Suppressor macrophage (primary cell): ENCODE data around the gene DNPH1.

Experiments used
- DNase-seq, 4 experiments: peaks; one replicate each; pipeline ENCODE4 v3.0.0-alpha.2; 2020 to 2022

The DNPH1 gene

DNA sequence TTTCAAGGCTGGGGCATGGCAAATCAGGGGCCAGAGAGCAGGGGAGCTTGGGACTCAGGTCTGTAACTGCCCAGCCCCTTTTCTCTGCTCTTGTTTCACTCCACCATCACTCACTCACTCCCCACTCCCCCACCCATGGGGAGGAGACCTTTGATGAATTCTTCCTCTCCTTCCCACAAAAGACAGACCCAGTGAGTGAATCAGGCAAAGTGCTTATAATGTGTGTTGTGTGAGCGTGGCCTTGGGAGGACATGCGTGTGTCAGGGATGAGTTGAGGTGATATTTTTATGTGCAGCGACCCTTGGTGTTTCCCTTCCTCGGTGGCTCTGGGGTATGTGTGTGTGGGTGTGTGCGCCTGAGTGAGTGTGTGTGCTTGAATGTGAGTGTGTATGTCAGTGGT, 48.3 kb downstream of the DNPH1 start:
- no peak for DNase-seq

GRCh38 chr6:43180058-43180457, 49.2 kb downstream of the DNPH1 start:
- DNase-seq, result no peak

DNA sequence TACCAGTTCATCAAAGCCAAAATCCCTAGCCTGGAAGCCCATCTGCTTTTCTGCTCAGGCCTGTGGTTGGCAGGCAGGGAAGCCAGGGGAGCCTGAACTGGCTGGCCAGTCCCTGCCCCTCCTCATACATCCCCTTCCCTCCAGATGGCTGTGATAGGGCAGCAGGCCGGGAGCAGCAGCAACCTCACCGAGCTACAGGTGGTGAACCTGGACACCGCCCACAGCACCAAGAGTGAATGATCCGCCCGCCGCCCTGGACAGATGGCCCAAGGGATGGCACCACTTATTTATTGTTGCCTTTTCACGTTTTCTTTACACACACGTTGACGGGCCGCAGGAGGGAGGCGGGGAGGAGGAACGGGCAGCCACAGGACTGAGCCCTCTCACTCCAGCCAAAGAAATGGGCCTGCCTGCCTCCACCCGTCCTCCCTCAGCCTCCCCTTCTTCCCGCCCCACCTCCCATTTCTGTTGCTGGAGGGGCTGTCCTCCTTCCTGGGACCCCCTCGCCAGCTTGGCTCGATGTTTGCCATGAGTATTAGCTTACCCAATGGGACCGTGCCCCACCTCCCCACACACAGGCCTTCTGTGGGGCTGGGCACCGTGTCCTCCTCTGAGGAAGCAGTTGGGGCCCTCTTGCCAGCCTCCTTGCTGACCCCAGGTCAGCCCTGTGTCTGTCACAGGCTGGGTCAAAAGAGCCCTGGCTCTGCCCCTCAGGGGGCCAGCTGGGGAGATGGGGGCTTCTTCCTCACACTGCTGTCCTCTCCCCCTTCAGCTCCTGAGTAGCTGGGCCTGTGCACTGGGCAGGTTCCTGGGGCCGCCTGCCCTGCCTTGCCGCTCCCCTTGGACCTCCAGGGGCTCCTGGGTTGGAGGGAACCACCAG, 50.1 kb downstream of the DNPH1 start:
- no peak for DNase-seq

DNA sequence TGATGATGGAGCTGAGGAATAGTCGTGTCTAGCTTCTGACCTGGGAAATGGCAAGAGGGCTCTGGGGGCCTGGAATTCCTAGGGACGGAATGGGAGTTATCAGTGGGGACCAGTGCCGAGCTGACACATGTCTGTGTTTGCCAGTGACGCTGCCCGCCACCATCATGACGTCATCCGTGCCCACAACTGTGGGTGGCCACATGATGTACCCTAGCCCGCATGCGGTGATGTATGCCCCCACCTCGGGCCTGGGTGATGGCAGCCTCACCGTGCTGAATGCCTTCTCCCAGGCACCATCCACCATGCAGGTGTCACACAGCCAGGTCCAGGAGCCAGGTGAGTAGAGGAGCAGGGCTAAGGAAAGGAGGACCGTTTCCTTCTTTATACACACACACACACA, 51.1 kb downstream of the DNPH1 start:
- DNase-seq, result no peak

DNA sequence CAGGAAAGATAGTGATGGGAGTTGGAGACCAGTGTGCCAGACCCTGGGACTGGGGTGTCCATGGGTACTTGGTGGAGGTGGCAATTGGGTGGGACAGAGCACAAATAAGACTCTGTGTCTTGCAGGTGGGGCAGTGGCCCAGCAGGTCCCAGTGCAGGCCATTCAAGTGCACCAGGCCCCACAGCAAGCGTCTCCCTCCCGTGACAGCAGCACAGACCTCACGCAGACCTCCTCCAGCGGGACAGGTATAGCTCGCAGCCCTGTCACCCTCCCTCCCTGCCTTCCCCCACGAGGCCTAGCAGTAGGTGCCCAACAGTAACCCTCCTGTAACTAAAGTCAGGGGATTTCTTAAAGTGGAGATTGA, 52.9 kb downstream of the DNPH1 start:
- DNase-seq, result no peak

DNA sequence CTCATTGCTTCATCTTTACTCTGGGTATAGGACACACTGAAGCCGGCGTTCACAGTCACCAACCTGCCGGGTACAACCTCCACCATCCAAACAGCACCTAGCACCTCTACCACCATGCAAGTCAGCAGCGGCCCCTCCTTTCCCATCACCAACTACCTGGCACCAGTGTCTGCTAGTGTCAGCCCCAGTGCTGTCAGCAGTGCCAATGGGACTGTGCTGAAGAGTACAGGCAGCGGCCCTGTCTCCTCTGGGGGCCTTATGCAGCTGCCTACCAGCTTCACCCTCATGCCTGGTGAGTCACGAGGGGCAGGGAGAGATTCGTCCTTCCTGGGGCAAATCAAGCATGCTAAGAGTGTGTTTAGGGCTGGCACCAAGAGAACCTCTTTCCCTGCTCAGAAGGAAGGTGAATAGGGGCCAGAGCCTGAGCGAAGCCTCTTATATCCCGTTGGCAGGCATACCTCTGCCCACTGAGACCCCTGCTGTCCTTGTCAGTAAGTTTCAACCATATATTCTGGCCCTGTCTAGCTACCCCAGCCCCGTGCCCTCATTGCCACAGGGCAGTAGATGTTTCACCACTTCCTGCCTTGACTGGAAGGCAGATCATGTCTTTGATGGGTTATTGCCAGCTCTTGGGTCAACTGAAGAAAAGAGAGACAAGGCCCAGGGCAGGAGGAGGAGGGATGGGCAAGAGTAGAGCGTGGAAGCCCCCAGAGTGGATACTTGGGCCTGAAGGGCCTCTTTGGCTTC, 53.4 kb downstream of the DNPH1 start:
- no peak for DNase-seq
